NCI-H82 (cell line): Measurements from ENCODE around the gene LLGL2.
"Not testable (repeated sequence)": the region's sequence is repeated elsewhere in the genome, so short reads cannot be mapped to it uniquely, and the experiment has no call there.

ENCODE experiments used
- DNase-seq: peaks from one replicate; lab custom pipeline; 2025; lab: John Stamatoyannopoulos, UW

LLGL2 gene

GRCh38 chr17:75568412-75569255 is 43.1 kb downstream of the LLGL2 start:
- DNase-seq = no peak

GRCh38 chr17:75570034-75570676 is 44.7 kb downstream of the LLGL2 start:
- no peak for DNase-seq

DNA sequence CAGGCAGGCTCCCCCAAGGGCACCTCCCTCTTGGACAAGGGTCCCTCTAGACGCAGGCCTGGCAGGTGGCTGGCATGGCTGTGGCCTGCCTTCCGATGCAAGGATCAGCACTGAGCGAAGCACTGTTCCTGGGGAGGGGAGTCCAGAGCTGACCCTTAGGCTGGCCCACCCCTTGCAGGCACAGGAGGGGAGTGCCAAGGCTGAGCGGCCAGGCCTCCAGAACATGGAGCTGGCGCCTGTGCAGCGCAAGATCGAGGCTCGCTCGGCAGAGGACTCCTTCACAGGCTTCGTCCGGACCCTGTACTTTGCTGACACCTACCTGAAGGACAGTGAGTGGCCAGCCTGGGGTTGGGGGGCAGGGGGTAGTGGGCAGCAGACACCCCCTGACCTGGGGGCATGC is 45.3 kb downstream of the LLGL2 start:
- no peak for DNase-seq

GRCh38 chr17:75571197-75571884 is 45.8 kb downstream of the LLGL2 start:
- DNase-seq = peak; percentile 23

DNA sequence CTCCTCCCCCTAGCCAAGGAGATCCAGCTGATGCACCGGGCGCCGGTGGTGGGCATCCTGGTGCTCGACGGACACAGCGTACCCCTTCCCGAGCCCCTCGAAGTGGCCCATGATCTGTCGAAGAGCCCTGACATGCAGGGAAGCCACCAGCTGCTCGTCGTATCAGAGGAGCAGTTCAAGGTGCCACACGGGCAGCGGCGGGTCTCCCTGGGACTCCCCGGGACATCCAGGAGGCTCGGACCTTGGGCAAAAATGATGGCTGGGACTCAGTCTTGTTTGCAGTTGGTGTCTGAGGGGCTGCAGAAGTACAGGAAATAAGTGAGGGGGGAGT is 46.4 kb downstream of the LLGL2 start:
- DNase-seq = no peak

DNA sequence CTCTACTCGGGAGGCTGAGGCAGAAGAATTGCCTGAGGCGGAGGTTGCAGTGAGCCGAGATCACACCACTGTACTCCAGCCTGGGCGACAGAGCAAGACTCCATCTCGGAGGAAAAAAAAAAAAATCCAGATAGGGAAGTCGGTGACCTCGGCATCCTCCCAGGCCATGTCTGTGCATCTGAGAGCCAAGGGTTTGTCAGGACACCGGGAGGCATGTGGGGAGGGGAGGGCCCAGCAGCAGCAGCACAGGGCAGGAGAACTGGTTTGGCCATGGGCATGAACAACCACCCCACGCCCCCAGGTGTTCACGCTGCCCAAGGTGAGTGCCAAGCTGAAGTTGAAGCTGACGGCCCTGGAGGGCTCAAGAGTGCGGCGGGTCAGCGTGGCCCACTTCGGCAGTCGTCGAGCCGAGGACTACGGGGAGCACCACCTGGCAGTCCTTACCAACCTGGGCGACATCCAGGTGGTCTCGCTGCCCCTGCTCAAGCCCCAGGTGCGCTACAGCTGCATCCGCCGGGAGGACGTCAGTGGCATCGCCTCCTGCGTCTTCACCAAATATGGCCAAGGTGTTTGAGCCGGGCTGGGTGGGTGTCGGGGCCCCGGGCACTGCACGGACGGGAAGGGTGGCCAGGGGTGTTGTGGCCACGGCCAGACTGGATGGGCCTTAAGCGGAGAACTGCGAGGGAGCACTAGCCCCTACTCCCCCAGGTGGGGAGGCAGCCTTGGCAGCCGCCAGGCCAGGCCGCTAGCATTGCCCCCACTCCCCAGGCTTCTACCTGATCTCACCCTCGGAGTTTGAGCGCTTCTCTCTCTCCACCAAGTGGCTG is 47.4 kb downstream of the LLGL2 start:
- no peak for DNase-seq

DNA sequence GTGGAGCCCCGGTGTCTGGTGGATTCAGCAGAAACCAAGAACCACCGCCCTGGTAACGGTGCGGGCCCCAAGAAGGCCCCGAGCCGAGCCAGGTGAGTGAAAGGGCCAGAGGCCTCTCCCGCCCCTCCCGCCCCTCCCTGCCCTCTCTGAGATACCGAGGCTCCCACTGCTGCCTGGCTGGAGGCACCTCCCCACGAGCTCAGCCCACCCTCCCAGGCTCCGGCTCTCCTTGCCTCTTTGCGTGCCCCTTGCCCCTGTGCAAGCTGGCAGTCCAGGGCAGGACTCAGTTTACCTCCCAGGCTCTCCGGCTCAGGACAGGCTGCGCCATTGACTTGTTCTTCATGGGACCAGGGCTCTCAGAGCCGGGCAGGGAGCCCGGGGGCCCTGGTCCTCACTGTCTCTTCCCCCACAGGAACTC is 48.1 kb downstream of the LLGL2 start:
- DNase-seq = no peak

DNA sequence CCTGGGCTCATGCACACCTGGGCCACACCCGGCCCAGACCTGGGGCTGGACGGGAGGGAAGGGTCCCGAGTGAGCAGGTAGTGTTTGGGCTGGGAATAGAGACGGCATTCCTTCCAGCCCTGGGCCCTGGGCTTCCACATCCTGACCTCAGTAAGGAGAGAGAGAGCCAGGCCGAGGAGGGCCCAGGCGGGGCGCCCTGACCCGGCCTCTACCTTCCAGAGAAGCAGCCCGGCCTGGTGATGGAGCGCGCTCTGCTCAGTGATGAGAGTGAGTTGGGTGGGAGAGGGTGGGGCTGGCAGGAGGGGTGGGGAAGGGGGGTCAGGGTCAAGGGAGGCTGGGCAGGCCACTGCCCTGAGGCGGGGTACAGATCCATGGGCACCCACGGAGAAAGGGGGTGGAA is 48.5 kb downstream of the LLGL2 start:
- DNase-seq = no peak

DNA sequence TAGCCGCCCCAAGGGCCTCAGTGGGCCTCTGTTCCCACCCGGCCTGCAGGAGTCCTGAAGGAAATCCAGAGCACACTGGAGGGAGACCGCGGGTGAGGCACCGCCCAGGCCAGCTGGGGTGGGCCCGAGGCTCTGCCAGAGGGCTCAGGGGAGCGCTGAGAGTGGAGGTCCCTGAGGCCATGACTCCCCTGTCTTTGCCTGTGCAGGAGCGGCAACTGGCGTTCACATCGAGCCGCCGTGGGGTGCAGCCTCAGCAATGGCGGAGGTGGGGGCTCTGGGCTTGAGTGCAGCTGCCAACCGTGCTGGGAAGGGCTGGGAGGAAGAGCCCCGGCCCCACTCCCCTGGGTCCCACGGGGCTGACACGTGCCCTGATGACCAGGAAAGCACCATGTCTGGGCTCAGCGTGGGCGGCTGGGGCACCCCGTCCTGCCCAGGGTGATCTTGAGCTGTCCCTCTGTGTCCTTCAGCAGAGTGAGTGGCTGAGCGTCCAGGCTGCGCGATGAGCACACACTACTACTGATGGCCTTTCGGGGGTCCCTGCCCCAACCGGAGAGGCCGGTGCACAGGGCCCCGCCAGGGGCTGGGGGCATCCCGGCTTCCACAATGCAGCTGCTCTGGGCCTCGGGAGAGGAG is 49.0 kb downstream of the LLGL2 start:
- DNase-seq = no peak

DNA sequence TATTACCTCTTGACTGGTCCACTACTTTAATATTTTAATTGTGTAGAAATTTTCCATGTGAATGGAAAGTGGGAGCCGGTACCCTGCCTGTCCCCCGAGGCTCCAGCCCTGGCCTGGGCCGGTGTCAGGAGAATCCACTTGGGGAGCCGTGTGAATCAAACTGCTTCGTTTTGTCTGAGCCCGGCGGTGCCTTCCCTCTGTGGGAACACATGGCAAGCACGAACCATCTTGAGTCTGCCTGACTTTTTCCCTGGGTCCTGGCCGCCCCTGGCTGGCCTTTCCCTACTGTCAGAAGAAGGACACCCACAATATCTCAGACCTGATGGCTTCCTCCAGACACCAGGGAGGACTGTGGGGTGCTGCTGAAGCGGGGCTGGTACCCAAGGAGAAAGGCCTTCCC is 49.7 kb downstream of the LLGL2 start:
- no peak for DNase-seq

- no peak for DNase-seq
These were observed 50.2 kb downstream of the LLGL2 start for GRCh38 chr17:75575728-75576127.

GRCh38 chr17:75576661-75577060 is 51.2 kb downstream of the LLGL2 start:
- no peak for DNase-seq

GRCh38 chr17:75581121-75581725 is 55.7 kb downstream of the LLGL2 start:
- DNase-seq = not testable (repeated sequence)

DNA sequence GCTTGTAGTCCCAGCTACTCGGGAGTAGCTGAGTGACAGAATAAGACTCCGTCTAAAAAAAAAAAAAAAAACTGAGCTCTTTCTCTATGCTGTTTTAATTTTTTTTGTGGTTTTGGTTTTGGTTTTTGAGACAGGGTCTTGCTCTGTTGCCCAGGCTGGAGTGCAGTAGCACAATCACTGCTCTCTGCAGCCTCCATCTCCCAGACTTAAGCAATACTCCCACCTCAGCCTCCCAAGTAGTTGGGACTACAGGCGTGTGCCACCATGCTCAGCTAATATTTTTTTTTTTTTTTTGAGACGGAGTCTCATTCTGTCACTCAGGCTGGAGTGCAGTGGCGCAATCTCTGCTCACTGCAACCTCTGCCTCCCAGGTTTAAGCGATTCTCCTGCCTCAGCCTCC is 57.7 kb downstream of the LLGL2 start:
- not testable (repeated sequence) for DNase-seq

- no peak for DNase-seq
These were observed 59.3 kb downstream of the LLGL2 start for GRCh38 chr17:75584849-75585175.

GRCh38 chr17:75587675-75588595 is 62.4 kb downstream of the LLGL2 start, which contains the start of gene MYO15B:
Gene MYO15B (plus strand): TSS chr17:75587800. CDS start chr17:75588058, 258 bp downstream.
- no peak for DNase-seq

DNA sequence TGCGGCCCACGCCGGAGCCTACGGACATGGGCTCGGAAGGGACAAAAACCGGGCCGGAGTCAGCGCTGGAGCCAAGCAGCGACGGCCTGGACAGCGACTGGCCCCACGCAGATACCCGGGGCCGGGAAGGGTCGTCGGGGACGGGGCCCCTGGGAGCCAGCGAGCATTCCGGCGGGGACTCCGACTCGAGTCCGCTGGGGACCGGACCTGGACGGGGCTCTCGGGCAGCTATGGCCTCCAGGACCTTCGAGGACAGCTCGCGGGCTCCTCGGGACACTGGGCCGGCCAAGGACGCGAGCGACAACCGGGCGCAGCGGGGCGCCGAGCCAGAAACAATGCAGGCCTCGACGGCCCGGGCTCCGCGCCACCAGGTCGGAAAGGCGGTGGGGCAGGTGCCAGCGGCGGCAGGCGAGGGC is 63.1 kb downstream of the LLGL2 start:
- DNase-seq = no peak

GRCh38 chr17:75589012-75589918 is 63.8 kb downstream of the LLGL2 start:
- DNase-seq = peak; percentile 92

GRCh38 chr17:75589919-75590303 is 64.4 kb downstream of the LLGL2 start:
- DNase-seq = no peak
